ENCODE results near the gene SPATA13. TPM values are rescaled to one million over a fixed set of nuclear protein-coding genes. Genes with fewer than 3 reads are reported as not detected.

SPATA13 gene
- total RNA-seq, 1 donor from 2014 or later: 44.2 TPM

GRCh38 chr13:24167666-24168391, 7.3 kb downstream of the SPATA13 start:
- TF ChIP-seq CTCF (IDR thresholded peaks at IDR 0.05): no peak
- no peak for DNase-seq
- intact Hi-C loops (cut with DNase I): no loop called here

GRCh38 chr13:24168392-24168750, 7.9 kb downstream of the SPATA13 start:
- H3K27me3 ChIP-seq (ENCODE audit: low read depth): no peaks in the 10 kb centered on the region
- no peak overlapping the region for H3K27ac ChIP-seq
- ATAC-seq (no peak), DNase-seq (no peak)
- no peak for TF ChIP-seq CTCF (IDR thresholded peaks at IDR 0.05)
- intact Hi-C loops (cut with DNase I): no loop called here
- H3K4me3 ChIP-seq: no peak overlapping the region
- H3K9me3 ChIP-seq: no peaks in the 10 kb centered on the region
- H3K36me3 ChIP-seq: peaks cover 11% of the 10 kb centered on the region
- H3K4me1 ChIP-seq: no peaks in the 10 kb centered on the region

More at GRCh38 chr13:24167666-24168391, 7.3 kb downstream of the SPATA13 start:
- Histone ChIP-seq H3K4me1 (no peaks in the 10 kb centered on the region), H3K36me3 (peaks cover 11% of the 10 kb centered on the region), H3K27ac (no peak overlapping the region), H3K4me3 (no peak overlapping the region), H3K27me3 (ENCODE audit: low read depth) (no peaks in the 10 kb centered on the region), H3K9me3 (no peaks in the 10 kb centered on the region)
- ATAC-seq: no peak

- DNase-seq (no peak), ATAC-seq (no peak)
- intact Hi-C loops (cut with DNase I): no loop called here
- no peaks in the 10 kb centered on the region for H3K4me1 ChIP-seq
- H3K9me3 ChIP-seq: no peaks in the 10 kb centered on the region
- H3K4me3 ChIP-seq: no peak overlapping the region
- no peak for TF ChIP-seq CTCF (IDR thresholded peaks at IDR 0.05)
- H3K27me3 ChIP-seq (ENCODE audit: low read depth): no peaks in the 10 kb centered on the region
- peaks cover 11% of the 10 kb centered on the region for H3K36me3 ChIP-seq
- H3K27ac ChIP-seq: no peak overlapping the region
Measured at GRCh38 chr13:24168979-24169378, 8.5 kb downstream of the SPATA13 start.

- no peaks in the 10 kb centered on the region for H3K4me1 ChIP-seq
- TF ChIP-seq CTCF (IDR thresholded peaks at IDR 0.05): no peak
Measured at GRCh38 chr13:24172071-24172470, 11.6 kb downstream of the SPATA13 start.

GRCh38 chr13:24173795-24174194, 13.3 kb downstream of the SPATA13 start:
- ATAC-seq (no peak), DNase-seq (no peak)
- TF ChIP-seq CTCF (IDR thresholded peaks at IDR 0.05): no peak
- no peaks in the 10 kb centered on the region for H3K4me1 ChIP-seq
- H3K27ac ChIP-seq: no peak overlapping the region
- no peaks in the 10 kb centered on the region for H3K9me3 ChIP-seq
- H3K27me3 ChIP-seq (ENCODE audit: low read depth): no peaks in the 10 kb centered on the region
- intact Hi-C loops (cut with DNase I): no loop called here
- H3K4me3 ChIP-seq: no peak overlapping the region
- no peaks in the 10 kb centered on the region for H3K36me3 ChIP-seq

More at GRCh38 chr13:24172071-24172470, 11.6 kb downstream of the SPATA13 start:
- H3K27ac ChIP-seq: no peak overlapping the region
- H3K9me3 ChIP-seq: no peaks in the 10 kb centered on the region
- ATAC-seq (no peak), DNase-seq (no peak)
- no peak overlapping the region for H3K4me3 ChIP-seq
- no peaks in the 10 kb centered on the region for H3K27me3 ChIP-seq (ENCODE audit: low read depth)
- H3K36me3 ChIP-seq: no peaks in the 10 kb centered on the region
- intact Hi-C loops (cut with DNase I): no loop called here
